ENCODE results near the gene PRELID2.

GRCh38 chr5:145796318-145796717, 38.8 kb downstream of the PRELID2 start:
- TF ChIP-seq CTCF (conservative IDR thresholded peaks at IDR 0.05) (no peak), EZH2 (IDR thresholded peaks at IDR 0.05; ENCODE audit: low read depth) (no peak)

Data from PC-9 (cell line).